ENCODE measurements around the gene BLZF1.

DNA sequence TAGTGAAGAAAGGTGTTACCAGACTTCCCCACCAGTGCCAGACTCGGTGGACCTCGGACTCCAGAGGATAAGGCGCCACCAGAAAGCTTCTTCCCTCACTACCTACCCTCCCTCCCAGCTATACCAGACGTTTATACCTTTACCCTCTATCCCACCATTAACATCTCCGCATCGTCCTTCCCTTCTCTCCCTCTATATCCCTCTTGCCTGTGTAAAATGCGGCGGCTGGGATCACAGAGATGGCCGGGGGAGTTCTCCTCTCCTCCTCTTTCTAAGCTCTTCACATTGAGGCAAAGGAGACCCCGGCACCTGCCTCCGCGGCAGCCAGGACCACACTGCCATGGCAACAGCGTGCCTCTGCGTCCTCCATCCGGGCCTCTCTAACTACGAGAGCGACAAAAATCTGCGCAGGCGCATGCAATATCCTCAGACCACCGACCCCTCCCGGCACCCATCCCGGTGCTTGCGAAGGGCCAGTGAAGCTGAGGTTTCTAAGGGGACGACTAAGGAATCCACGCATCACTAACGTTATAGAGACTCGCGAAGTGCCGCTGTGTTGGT, 59.2 kb downstream of the BLZF1 start, which contains the start of gene CCDC181:
- TF ChIP-seq, protein P1, sequence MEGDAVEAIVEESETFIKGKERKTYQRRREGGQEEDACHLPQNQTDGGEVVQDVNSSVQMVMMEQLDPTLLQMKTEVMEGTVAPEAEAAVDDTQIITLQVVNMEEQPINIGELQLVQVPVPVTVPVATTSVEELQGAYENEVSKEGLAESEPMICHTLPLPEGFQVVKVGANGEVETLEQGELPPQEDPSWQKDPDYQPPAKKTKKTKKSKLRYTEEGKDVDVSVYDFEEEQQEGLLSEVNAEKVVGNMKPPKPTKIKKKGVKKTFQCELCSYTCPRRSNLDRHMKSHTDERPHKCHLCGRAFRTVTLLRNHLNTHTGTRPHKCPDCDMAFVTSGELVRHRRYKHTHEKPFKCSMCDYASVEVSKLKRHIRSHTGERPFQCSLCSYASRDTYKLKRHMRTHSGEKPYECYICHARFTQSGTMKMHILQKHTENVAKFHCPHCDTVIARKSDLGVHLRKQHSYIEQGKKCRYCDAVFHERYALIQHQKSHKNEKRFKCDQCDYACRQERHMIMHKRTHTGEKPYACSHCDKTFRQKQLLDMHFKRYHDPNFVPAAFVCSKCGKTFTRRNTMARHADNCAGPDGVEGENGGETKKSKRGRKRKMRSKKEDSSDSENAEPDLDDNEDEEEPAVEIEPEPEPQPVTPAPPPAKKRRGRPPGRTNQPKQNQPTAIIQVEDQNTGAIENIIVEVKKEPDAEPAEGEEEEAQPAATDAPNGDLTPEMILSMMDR (IDR thresholded peaks at IDR 0.05; ENCODE audit: low read depth, low read length, poor library complexity, severe bottlenecking): no peak
- TF ChIP-seq EZH2phosphoT487 (IDR thresholded peaks at IDR 0.05; ENCODE audit: borderline replicate concordance, low read length): no peak
